Activated naive CD4-positive, alpha-beta T cell treated with anti-CD3 and anti-CD28 coated beads, Interleukin-2, amount 10 ng/mL, durations not matched to agents 7 days and 5 days (primary cell): ENCODE measurements around the gene PSMA6.
A peak's percentile ranks its signal among the peaks of the same experiment; 100 is the strongest.
"Not testable (repeated sequence)": the region's sequence is repeated elsewhere in the genome, so short reads cannot be mapped to it uniquely, and the experiment has no call there.

Experiments
- CTCF ChIA-PET: fragments of 350-600 bp; sonication (Branson Sonifier 250); formaldehyde crosslinking; loops from one replicate; lab custom pipeline; 2021; ENCODE audit warnings: antibody characterized with exemption; lab: Charles Lee
- DNase-seq: peaks from one replicate; pipeline ENCODE4 v3.0.0-alpha.2; 2020
- H3K27ac Mint-ChIP-seq: one replicate; pipeline ENCODE4 v1.8.0; 2021; ENCODE audit warnings: mild to moderate bottlenecking, moderate library complexity, mixed read lengths
- H3K27me3 Mint-ChIP-seq: one replicate; pipeline ENCODE4 v1.8.0; 2021; ENCODE audit warnings: mild to moderate bottlenecking, mixed read lengths
- H3K36me3 Mint-ChIP-seq: one replicate; pipeline ENCODE4 v1.8.0; 2021; ENCODE audit warnings: mixed read lengths
- H3K4me1 Mint-ChIP-seq: one replicate; pipeline ENCODE4 v1.8.0; 2021; ENCODE audit warnings: mixed read lengths
- H3K4me3 Mint-ChIP-seq: one replicate; pipeline ENCODE4 v1.8.0; 2021; ENCODE audit warnings: mild to moderate bottlenecking, moderate library complexity, mixed read lengths
- H3K9me3 Mint-ChIP-seq: one replicate; pipeline ENCODE4 v1.8.0; 2021; ENCODE audit warnings: mixed read lengths

Gene PSMA6

GRCh38 chr14:35292051-35292769, at the start of gene PSMA6:
Gene PSMA6, plus strand, starts transcription at chr14:35292382. Its CDS starts 95 bp downstream, at chr14:35292477.
- DNase-seq: peak; percentile 100
- CTCF ChIA-PET: interaction anchor here (0.9 to 2.4 kb wide), 6 partner anchors 61 to 170 kb away, joined by 3 to 23 read pairs (median 3); partner anchors contain the start of genes NFKBIA, PPP2R3C and PRORP
- Mint-ChIP-seq H3K4me3 (peak within 1 kb of the TSS; percentile 100), H3K27ac (peak within 1 kb of the TSS; percentile 95), H3K9me3 (no peaks in the 10 kb centered on the region), H3K4me1 (peaks cover 53% of the 10 kb centered on the region), H3K27me3 (peaks cover 4% of the 10 kb centered on the region), H3K36me3 (peaks cover 17% of the 10 kb centered on the region)

GRCh38 chr14:35242599-35243311, 49.4 kb upstream of the PSMA6 start:
- Mint-ChIP-seq H3K27me3 (no peaks in the 10 kb centered on the region), H3K36me3 (peaks cover 7% of the 10 kb centered on the region), H3K9me3 (no peaks in the 10 kb centered on the region), H3K4me1 (peaks cover 2% of the 10 kb centered on the region), H3K27ac (no peak overlapping the region), H3K4me3 (peak overlapping the region; percentile 10)
- no peak for DNase-seq
- CTCF ChIA-PET: no interaction called here

GRCh38 chr14:35243956-35244355, 48.2 kb upstream of the PSMA6 start:
- Mint-ChIP-seq H3K4me3 (no peak overlapping the region), H3K27ac (no peak overlapping the region), H3K9me3 (no peaks in the 10 kb centered on the region), H3K4me1 (peaks cover 4% of the 10 kb centered on the region), H3K27me3 (no peaks in the 10 kb centered on the region), H3K36me3 (peaks cover 10% of the 10 kb centered on the region)
- CTCF ChIA-PET: no interaction called here
- DNase-seq: no peak

- no peaks in the 10 kb centered on the region for H3K27me3 Mint-ChIP-seq
- peaks cover 11% of the 10 kb centered on the region for H3K36me3 Mint-ChIP-seq
- H3K4me1 Mint-ChIP-seq: peaks cover 4% of the 10 kb centered on the region
- H3K27ac Mint-ChIP-seq: no peak overlapping the region
- H3K4me3 Mint-ChIP-seq: no peak overlapping the region
- CTCF ChIA-PET: interaction anchor here (1.0 to 1.4 kb wide), 2 partner anchors 29 to 82 kb away, joined by 3 read pairs; no protein-coding TSS in a partner anchor
- H3K9me3 Mint-ChIP-seq: no peaks in the 10 kb centered on the region
- no peak for DNase-seq
Observed at GRCh38 chr14:35244542-35244941, 47.6 kb upstream of the PSMA6 start.

- Mint-ChIP-seq H3K9me3 (no peaks in the 10 kb centered on the region), H3K27ac (no peak overlapping the region), H3K27me3 (no peaks in the 10 kb centered on the region), H3K36me3 (peaks cover 11% of the 10 kb centered on the region), H3K4me1 (peaks cover 4% of the 10 kb centered on the region), H3K4me3 (no peak overlapping the region)
- CTCF ChIA-PET: interaction anchor here (1.0 to 1.4 kb wide), 2 partner anchors 30 to 83 kb away, joined by 3 read pairs; no protein-coding TSS in a partner anchor
- no peak for DNase-seq
Observed at GRCh38 chr14:35245051-35245450, 47.1 kb upstream of the PSMA6 start.

GRCh38 chr14:35247777-35248475, 44.3 kb upstream of the PSMA6 start:
- Mint-ChIP-seq H3K4me3 (no peak overlapping the region), H3K27ac (no peak overlapping the region)

GRCh38 chr14:35248476-35248788, 43.8 kb upstream of the PSMA6 start:
- peaks cover 7% of the 10 kb centered on the region for H3K36me3 Mint-ChIP-seq
- H3K4me3 Mint-ChIP-seq: no peak overlapping the region
- DNase-seq: no peak
- CTCF ChIA-PET: interaction anchor here (0.6 to 0.9 kb wide), 2 partner anchors 24 to 924 kb away, joined by 3 read pairs; no protein-coding TSS in a partner anchor
- H3K27me3 Mint-ChIP-seq: no peaks in the 10 kb centered on the region
- no peaks in the 10 kb centered on the region for H3K9me3 Mint-ChIP-seq
- H3K27ac Mint-ChIP-seq: no peak overlapping the region
- H3K4me1 Mint-ChIP-seq: peaks cover 2% of the 10 kb centered on the region

More at GRCh38 chr14:35247777-35248475, 44.3 kb upstream of the PSMA6 start:
- CTCF ChIA-PET: interaction anchor here (0.6 to 0.9 kb wide), 2 partner anchors 25 to 923 kb away, joined by 3 read pairs; no protein-coding TSS in a partner anchor
- H3K36me3 Mint-ChIP-seq: peaks cover 7% of the 10 kb centered on the region
- no peaks in the 10 kb centered on the region for H3K9me3 Mint-ChIP-seq
- no peaks in the 10 kb centered on the region for H3K27me3 Mint-ChIP-seq
- H3K4me1 Mint-ChIP-seq: peaks cover 2% of the 10 kb centered on the region
- DNase-seq: no peak

GRCh38 chr14:35250319-35250718, 41.9 kb upstream of the PSMA6 start:
- peaks cover 15% of the 10 kb centered on the region for H3K4me1 Mint-ChIP-seq
- no peak overlapping the region for H3K27ac Mint-ChIP-seq
- no peak for DNase-seq
- H3K4me3 Mint-ChIP-seq: no peak overlapping the region
- CTCF ChIA-PET: interaction anchor here (0.7 to 1.3 kb wide), 2 partner anchors 70 to 166 kb away, joined by 3 to 4 read pairs; no protein-coding TSS in a partner anchor
- H3K9me3 Mint-ChIP-seq: no peaks in the 10 kb centered on the region
- H3K36me3 Mint-ChIP-seq: peaks cover 16% of the 10 kb centered on the region
- H3K27me3 Mint-ChIP-seq: no peaks in the 10 kb centered on the region

GRCh38 chr14:35252451-35252868, 39.7 kb upstream of the PSMA6 start:
- Mint-ChIP-seq H3K27ac (no peak overlapping the region), H3K4me1 (peaks cover 15% of the 10 kb centered on the region), H3K36me3 (peaks cover 16% of the 10 kb centered on the region), H3K4me3 (no peak overlapping the region), H3K9me3 (no peaks in the 10 kb centered on the region), H3K27me3 (no peaks in the 10 kb centered on the region)
- CTCF ChIA-PET: no interaction called here
- DNase-seq: no peak

GRCh38 chr14:35253056-35253455, 39.1 kb upstream of the PSMA6 start:
- Mint-ChIP-seq H3K4me1 (peaks cover 15% of the 10 kb centered on the region), H3K36me3 (peaks cover 16% of the 10 kb centered on the region)
- CTCF ChIA-PET: interaction anchor here (1.2 to 1.5 kb wide), 2 partner anchors 12 to 38 kb away, joined by 3 read pairs; no protein-coding TSS in a partner anchor
- not testable (repeated sequence) for H3K4me3 Mint-ChIP-seq, H3K9me3 Mint-ChIP-seq, DNase-seq, H3K27me3 Mint-ChIP-seq, H3K27ac Mint-ChIP-seq

GRCh38 chr14:35254034-35254622, 38.1 kb upstream of the PSMA6 start:
- CTCF ChIA-PET: interaction anchor here (1.0 to 1.5 kb wide), 3 partner anchors 11 to 158 kb away, joined by 3 read pairs; no protein-coding TSS in a partner anchor
- H3K4me1 Mint-ChIP-seq: peaks cover 13% of the 10 kb centered on the region
- H3K27ac Mint-ChIP-seq, H3K27me3 Mint-ChIP-seq, DNase-seq, H3K9me3 Mint-ChIP-seq, H3K4me3 Mint-ChIP-seq: not testable (repeated sequence)
- peaks cover 12% of the 10 kb centered on the region for H3K36me3 Mint-ChIP-seq

GRCh38 chr14:35254736-35255135, 37.4 kb upstream of the PSMA6 start:
- H3K9me3 Mint-ChIP-seq: no peaks in the 10 kb centered on the region
- DNase-seq: no peak
- no peak overlapping the region for H3K27ac Mint-ChIP-seq
- H3K4me3 Mint-ChIP-seq: no peak overlapping the region
- H3K4me1 Mint-ChIP-seq: peaks cover 13% of the 10 kb centered on the region
- peaks cover 12% of the 10 kb centered on the region for H3K36me3 Mint-ChIP-seq
- no peaks in the 10 kb centered on the region for H3K27me3 Mint-ChIP-seq
- CTCF ChIA-PET: interaction anchor here (1.5 kb wide), 1 partner anchor 10 kb away, joined by 3 read pairs; no protein-coding TSS in a partner anchor

- Mint-ChIP-seq H3K9me3 (peaks cover 2% of the 10 kb centered on the region), H3K4me3 (no peak overlapping the region), H3K4me1 (peaks cover 13% of the 10 kb centered on the region), H3K27ac (no peak overlapping the region), H3K36me3 (peaks cover 14% of the 10 kb centered on the region), H3K27me3 (no peaks in the 10 kb centered on the region)
- CTCF ChIA-PET: no interaction called here
- DNase-seq: no peak
Observed at GRCh38 chr14:35255711-35256110, 36.5 kb upstream of the PSMA6 start.
